NCI-H2081 treated with DMSO at 0.1 percent for 48 hours (cell line): ENCODE data around the gene TTC9B.
"Not testable (repeated sequence)": the region's sequence is repeated elsewhere in the genome, so short reads cannot be mapped to it uniquely, and the experiment has no call there.

ENCODE experiments used
- DNase-seq: peaks from one replicate; lab custom pipeline; 2025; lab: John Stamatoyannopoulos, UW

TTC9B gene

DNA sequence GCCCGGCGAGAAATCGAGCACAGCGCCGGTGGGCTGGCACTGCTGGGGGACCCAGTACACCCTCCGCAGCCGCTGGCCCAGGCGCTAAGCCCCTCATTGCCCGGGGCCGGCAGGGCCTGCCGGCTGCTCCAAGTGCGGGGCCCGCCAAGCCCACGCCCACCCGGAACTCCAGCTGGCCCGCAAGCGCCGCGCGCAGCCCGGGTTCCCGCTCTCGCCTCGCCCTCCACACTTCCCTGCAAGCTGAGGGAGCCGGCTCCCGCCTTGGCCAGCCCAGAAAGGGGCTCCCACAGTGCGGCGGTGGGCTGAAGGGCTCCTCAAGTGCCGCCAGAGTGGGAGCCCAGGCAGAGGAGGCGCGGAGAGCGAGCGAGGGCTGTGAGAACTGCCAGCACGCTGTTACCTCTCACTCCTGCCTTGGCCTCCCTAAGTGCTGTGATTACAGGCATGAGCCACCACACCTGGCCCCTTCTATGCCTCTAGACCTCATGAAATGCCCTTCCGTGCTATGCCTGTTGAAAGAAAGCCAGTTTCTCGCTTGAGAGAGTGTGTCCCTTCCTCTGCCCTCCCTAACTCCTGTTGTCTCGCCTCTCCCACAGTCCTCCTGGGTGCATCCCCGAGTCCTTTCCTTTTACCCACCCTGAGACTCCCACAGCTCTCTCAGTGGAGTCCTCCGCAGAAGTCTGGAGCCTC is 47.7 kb downstream of the TTC9B start:
- not testable (repeated sequence) for DNase-seq

DNA sequence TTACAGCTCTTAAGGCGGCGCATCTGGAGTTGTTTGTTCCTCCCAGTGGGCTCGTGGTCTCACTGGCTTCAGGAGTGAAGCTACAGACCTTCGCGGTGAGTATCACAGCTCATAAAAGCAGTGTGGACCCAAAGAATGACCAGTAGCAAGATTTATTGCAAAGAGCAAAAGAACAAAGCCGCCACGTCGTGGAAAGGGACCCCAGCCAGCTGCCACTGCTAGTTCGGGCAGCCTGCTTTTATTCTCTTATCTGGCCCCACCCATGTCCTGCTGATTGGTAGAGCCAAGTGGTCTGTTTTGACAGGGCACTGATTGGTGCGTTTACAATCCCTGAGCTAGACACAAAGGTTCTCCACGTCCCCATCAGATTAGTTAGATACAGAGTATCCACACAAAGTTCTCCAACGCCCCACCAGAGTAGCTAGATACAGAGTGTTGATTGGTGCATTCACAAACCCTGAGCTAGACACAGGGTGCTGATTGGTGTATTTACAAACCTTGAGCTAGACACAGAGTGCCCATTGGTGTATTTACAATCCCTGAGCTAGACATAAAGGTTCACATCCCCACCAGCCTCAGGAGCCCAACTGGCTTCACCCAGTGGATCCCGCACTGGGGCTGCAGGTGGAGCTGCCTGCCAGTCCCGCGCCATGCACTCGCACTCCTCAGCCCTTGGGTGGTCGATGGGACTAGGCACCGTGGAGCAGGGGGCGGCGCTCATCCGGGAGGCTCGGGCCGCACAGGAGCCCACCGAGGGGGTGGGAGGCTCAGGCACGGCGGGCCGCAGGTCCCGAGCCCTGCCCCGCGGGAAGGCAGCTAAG is 48.5 kb downstream of the TTC9B start:
- DNase-seq = not testable (repeated sequence)
